ENCODE measurements around the gene TRAF1.
A peak's percentile ranks its signal among the peaks of the same experiment; 100 is the strongest.

TRAF1 gene

DNA sequence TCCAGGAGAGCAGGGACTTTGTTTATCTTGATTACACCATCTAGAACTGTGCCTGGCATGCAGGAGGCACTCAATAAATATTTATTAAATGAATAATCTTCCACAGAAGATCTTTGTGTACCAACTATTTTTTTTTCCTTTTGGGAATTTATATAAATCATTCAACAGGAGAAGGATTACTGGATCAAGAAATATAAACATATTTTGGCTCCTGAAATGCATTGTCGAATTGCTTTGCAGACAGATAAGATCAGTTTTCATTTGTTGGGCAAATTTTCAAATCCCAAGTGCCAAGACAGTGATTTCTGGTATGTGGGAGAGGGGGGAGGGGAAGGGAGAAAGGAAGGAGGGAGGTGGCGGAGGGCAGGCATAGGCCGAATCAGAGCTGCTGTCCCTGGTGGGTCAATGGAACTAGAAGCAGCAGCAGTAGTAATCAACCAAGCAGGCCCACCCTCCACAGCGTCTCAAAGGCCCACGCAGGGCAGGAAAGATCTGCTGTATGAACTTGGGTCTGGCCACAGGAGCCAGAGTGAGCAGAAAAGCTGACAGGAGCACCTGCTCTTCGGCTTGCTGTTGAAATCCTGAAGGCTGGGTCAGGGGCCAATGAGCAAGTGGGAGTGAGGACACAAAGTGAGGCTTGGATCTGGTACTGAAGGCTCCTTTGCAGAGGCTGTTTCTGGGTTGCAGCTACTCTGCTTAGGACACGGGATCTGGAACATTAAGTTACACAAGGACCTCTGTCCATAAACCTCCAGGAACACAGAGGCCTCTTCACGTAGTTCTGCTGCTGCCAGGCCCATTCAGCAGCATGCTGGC, 15.8 kb upstream of the TRAF1 start:
- in situ Hi-C loops (cut with HindIII; ENCODE audit: low sequenced_read_pairs): no loop called here
- no peak for DNase-seq (ENCODE audit: low read depth, low spot score)
- H3K4me3 ChIP-seq (ENCODE audit: low read depth, low read length): no peak overlapping the region
- no peak for TF ChIP-seq CTCF (IDR thresholded peaks at IDR 0.05; ENCODE audit: low read depth, low read length)

GRCh38 chr9:120941046-120941770, 14.6 kb upstream of the TRAF1 start:
- in situ Hi-C loops (cut with HindIII; ENCODE audit: low sequenced_read_pairs): no loop called here
- no peak for DNase-seq (ENCODE audit: low read depth, low spot score)
- no peak for TF ChIP-seq CTCF (IDR thresholded peaks at IDR 0.05; ENCODE audit: low read depth, low read length)
- no peak overlapping the region for H3K4me3 ChIP-seq (ENCODE audit: low read depth, low read length)

DNA sequence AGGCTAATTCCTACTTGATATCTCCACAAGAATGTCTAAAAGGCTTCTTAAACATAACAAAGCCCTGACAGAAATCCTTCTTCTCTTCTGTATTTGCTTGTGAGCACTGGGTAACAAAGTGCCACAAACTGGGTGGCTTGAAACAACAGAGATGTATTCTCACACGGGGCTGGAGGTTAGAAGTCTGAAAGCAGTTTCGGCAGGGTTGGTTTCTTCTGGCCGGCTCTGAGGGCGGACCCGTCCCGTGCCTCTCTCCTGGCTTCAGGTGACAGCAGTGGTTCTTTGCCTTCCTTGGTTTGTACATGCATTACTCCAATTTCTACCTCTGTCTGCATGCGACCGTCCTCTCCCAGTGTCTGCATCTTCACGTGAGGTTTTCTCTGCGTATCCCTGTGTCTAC, 14.0 kb upstream of the TRAF1 start:
- no peak overlapping the region for H3K4me3 ChIP-seq (ENCODE audit: low read depth, low read length)
- in situ Hi-C loops (cut with HindIII; ENCODE audit: low sequenced_read_pairs): no loop called here
- no peak for TF ChIP-seq CTCF (IDR thresholded peaks at IDR 0.05; ENCODE audit: low read depth, low read length)
- no peak for DNase-seq (ENCODE audit: low read depth, low spot score)

DNA sequence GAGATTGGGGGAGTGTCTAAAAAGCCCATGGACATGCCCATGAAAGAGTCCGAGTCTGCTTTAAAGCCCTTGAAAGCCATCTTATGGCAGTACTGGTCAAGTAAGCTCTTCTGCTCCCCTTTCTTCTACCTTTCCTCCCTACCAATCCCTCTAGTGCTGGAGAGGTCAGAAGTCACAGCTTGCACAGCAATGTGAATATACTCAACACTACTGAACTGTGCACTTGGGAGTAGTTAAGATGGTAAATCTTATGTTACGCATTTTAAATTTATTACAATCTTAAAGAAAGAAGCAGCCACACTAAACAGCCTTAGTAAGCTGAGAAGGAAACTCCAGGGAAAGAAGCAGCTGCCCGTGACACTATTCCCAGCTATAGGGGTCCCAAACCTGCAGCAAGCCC, 12.3 kb upstream of the TRAF1 start:
- TF ChIP-seq CTCF (IDR thresholded peaks at IDR 0.05; ENCODE audit: low read depth, low read length): no peak
- no peak overlapping the region for H3K4me3 ChIP-seq (ENCODE audit: low read depth, low read length)
- DNase-seq (ENCODE audit: low read depth, low spot score): no peak
- in situ Hi-C loops (cut with HindIII; ENCODE audit: low sequenced_read_pairs): no loop called here

- in situ Hi-C loops (cut with HindIII; ENCODE audit: low sequenced_read_pairs): no loop called here
- peak; percentile 64 for DNase-seq (ENCODE audit: low read depth, low spot score)
- no peak overlapping the region for H3K4me3 ChIP-seq (ENCODE audit: low read depth, low read length)
- TF ChIP-seq CTCF (IDR thresholded peaks at IDR 0.05; ENCODE audit: low read depth, low read length): no peak
These were observed 11.0 kb upstream of the TRAF1 start for GRCh38 chr9:120937596-120937995.

- in situ Hi-C loops (cut with HindIII; ENCODE audit: low sequenced_read_pairs): no loop called here
- TF ChIP-seq CTCF (IDR thresholded peaks at IDR 0.05; ENCODE audit: low read depth, low read length): no peak
- H3K4me3 ChIP-seq (ENCODE audit: low read depth, low read length): no peak overlapping the region
- no peak for DNase-seq (ENCODE audit: low read depth, low spot score)
These were observed 10.5 kb upstream of the TRAF1 start for GRCh38 chr9:120937127-120937526.

Measured in astrocyte of the spinal cord (primary cell).